CD4-positive, alpha-beta T cell treated with Interleukin-6 at 100 ng/mL for 8 hours (primary cell): Measurements from ENCODE around the gene NDST4.

ENCODE experiments used
- DNase-seq: peaks from one replicate; pipeline ENCODE4 v3.0.0-alpha.2; 2020; ENCODE audit warnings: mixed read lengths, low spot score

Gene NDST4

GRCh38 chr4:115113506-115114106 lies at the start of gene NDST4:
Gene NDST4, minus strand, starts transcription at chr4:115113620. Its CDS starts 36,584 bp downstream, at chr4:115077036.
- DNase-seq: no peak

GRCh38 chr4:115159141-115159540 lies 45.7 kb upstream of the NDST4 start:
- no peak for DNase-seq

GRCh38 chr4:115158296-115158695 lies 44.9 kb upstream of the NDST4 start:
- DNase-seq: no peak

- no peak for DNase-seq
These were observed 41.4 kb upstream of the NDST4 start for GRCh38 chr4:115154826-115155225.

GRCh38 chr4:115152965-115153364 lies 39.5 kb upstream of the NDST4 start:
- DNase-seq: no peak

GRCh38 chr4:115152081-115152480 lies 38.7 kb upstream of the NDST4 start:
- DNase-seq: no peak

- no peak for DNase-seq
These were observed 35.7 kb upstream of the NDST4 start for GRCh38 chr4:115149106-115149505.

- no peak for DNase-seq
These were observed 32.2 kb upstream of the NDST4 start for GRCh38 chr4:115145393-115146160.

GRCh38 chr4:115128037-115128436 lies 14.6 kb upstream of the NDST4 start:
- DNase-seq: no peak

- DNase-seq: no peak
These were observed 13.1 kb upstream of the NDST4 start for GRCh38 chr4:115126491-115126890.

GRCh38 chr4:115121351-115122043 lies 8.1 kb upstream of the NDST4 start:
- DNase-seq: no peak

- no peak for DNase-seq
These were observed 6.5 kb upstream of the NDST4 start for GRCh38 chr4:115119804-115120352.

- no peak for DNase-seq
These were observed 4.2 kb upstream of the NDST4 start for GRCh38 chr4:115117651-115118050.

GRCh38 chr4:115110191-115111181 lies 2.9 kb downstream of the NDST4 start:
- DNase-seq: no peak

- DNase-seq: no peak
These were observed 4.6 kb downstream of the NDST4 start for GRCh38 chr4:115108850-115109249.

- DNase-seq: no peak
These were observed 6.0 kb downstream of the NDST4 start for GRCh38 chr4:115107411-115107810.

GRCh38 chr4:115101675-115102074 lies 11.7 kb downstream of the NDST4 start:
- no peak for DNase-seq

GRCh38 chr4:115090483-115091075 lies 22.8 kb downstream of the NDST4 start:
- DNase-seq: no peak

- DNase-seq: no peak
These were observed 30.8 kb downstream of the NDST4 start for GRCh38 chr4:115082633-115083032.

- no peak for DNase-seq
These were observed 36.7 kb downstream of the NDST4 start for GRCh38 chr4:115076691-115077090.

- DNase-seq: no peak
These were observed 54.9 kb downstream of the NDST4 start for GRCh38 chr4:115058533-115058932.
